Measurements from ENCODE around the gene MAN1B1.
"Not testable (repeated sequence)": the region's sequence is repeated elsewhere in the genome, so short reads cannot be mapped to it uniquely, and the experiment has no call there.

MAN1B1 gene

GRCh38 chr9:137062384-137062783, 24.4 kb upstream of the MAN1B1 start:
- Histone ChIP-seq H3K9me3 (ENCODE audit: insufficient read depth, low read depth, low read length) (peaks cover 2% of the 10 kb centered on the region), H3K4ac (ENCODE audit: low read depth, low read length) (no peak overlapping the region), H3K27ac (ENCODE audit: low read depth, low read length) (no peak overlapping the region), H2AFZ (ENCODE audit: insufficient read depth, low read length, poor library complexity) (no peak overlapping the region), H2BK5ac (ENCODE audit: low read depth, low read length, poor library complexity) (no peak overlapping the region), H3K79me1 (ENCODE audit: low read length) (no peaks in the 10 kb centered on the region), H3K14ac (ENCODE audit: low read length) (no peak overlapping the region), H3K27me3 (ENCODE audit: insufficient read depth, low read length) (no peaks in the 10 kb centered on the region), H3K4me2 (ENCODE audit: low read length) (no peak overlapping the region), H4K91ac (ENCODE audit: low read depth, low read length) (no peak overlapping the region), H4K12ac (ENCODE audit: low read depth, low read length) (no peak overlapping the region), H3K4me1 (ENCODE audit: control insufficient read depth in 1 of 2, insufficient read depth in 2 of 2, low read length in 2 of 2) (no peaks in the 10 kb centered on the region), H2AK5ac (ENCODE audit: low read length) (no peak overlapping the region), H3K23ac (ENCODE audit: low read length) (no peak overlapping the region), H3K9ac (ENCODE audit: low read length) (no peak overlapping the region), H3K79me2 (ENCODE audit: control insufficient read depth, insufficient read depth, low read length, poor library complexity) (no peaks in the 10 kb centered on the region), H3K18ac (ENCODE audit: low read length) (no peak overlapping the region), H3K36me3 (ENCODE audit: control insufficient read depth in 1 of 2, insufficient read depth in 2 of 2, low read length in 2 of 2) (peaks cover 2 to 3% of the 10 kb centered on the region in 2 experiments), H3K4me3 (ENCODE audit: low read depth, low read length) (no peak overlapping the region), H2BK12ac (ENCODE audit: low read length) (no peak overlapping the region), H4K8ac (ENCODE audit: low read depth, low read length) (no peak overlapping the region), H2BK120ac (ENCODE audit: insufficient read depth, low read length, poor library complexity) (no peak overlapping the region)
- DNase-seq = no peak
- no CpG with 5 or more reads among the region's 15 CpGs for WGBS (ENCODE audit: extremely low coverage, insufficient coverage, insufficient read length)

GRCh38 chr9:137062798-137063197, 24.0 kb upstream of the MAN1B1 start:
- not testable (repeated sequence) for H3K14ac ChIP-seq (ENCODE audit: low read length); H2BK120ac ChIP-seq (ENCODE audit: insufficient read depth, low read length, poor library complexity); H3K27ac ChIP-seq (ENCODE audit: low read depth, low read length); H3K36me3 ChIP-seq (ENCODE audit: control insufficient read depth in 1 of 2, insufficient read depth in 2 of 2, low read length in 2 of 2); H3K9me3 ChIP-seq (ENCODE audit: insufficient read depth, low read depth, low read length); H3K79me1 ChIP-seq (ENCODE audit: low read length); H3K4me3 ChIP-seq (ENCODE audit: low read depth, low read length); H4K91ac ChIP-seq (ENCODE audit: low read depth, low read length); H3K79me2 ChIP-seq (ENCODE audit: control insufficient read depth, insufficient read depth, low read length, poor library complexity); H3K4me1 ChIP-seq (ENCODE audit: control insufficient read depth in 1 of 2, insufficient read depth in 2 of 2, low read length in 2 of 2); H2AFZ ChIP-seq (ENCODE audit: insufficient read depth, low read length, poor library complexity); DNase-seq; H2BK5ac ChIP-seq (ENCODE audit: low read depth, low read length, poor library complexity); H4K12ac ChIP-seq (ENCODE audit: low read depth, low read length); H3K9ac ChIP-seq (ENCODE audit: low read length); H4K8ac ChIP-seq (ENCODE audit: low read depth, low read length); H3K4ac ChIP-seq (ENCODE audit: low read depth, low read length); H2BK12ac ChIP-seq (ENCODE audit: low read length); H3K27me3 ChIP-seq (ENCODE audit: insufficient read depth, low read length); H3K18ac ChIP-seq (ENCODE audit: low read length); H3K23ac ChIP-seq (ENCODE audit: low read length); H2AK5ac ChIP-seq (ENCODE audit: low read length); H3K4me2 ChIP-seq (ENCODE audit: low read length)
- no CpG with 5 or more reads among the region's 9 CpGs for WGBS (ENCODE audit: extremely low coverage, insufficient coverage, insufficient read length)

GRCh38 chr9:137063311-137064026, 23.3 kb upstream of the MAN1B1 start:
- Histone ChIP-seq H3K4me2 (ENCODE audit: low read length) (no peak overlapping the region), H2AK5ac (ENCODE audit: low read length) (no peak overlapping the region), H3K18ac (ENCODE audit: low read length) (no peak overlapping the region), H2BK120ac (ENCODE audit: insufficient read depth, low read length, poor library complexity) (no peak overlapping the region), H3K4me3 (ENCODE audit: low read depth, low read length) (no peak overlapping the region), H3K36me3 (ENCODE audit: control insufficient read depth in 1 of 2, insufficient read depth in 2 of 2, low read length in 2 of 2) (peaks cover 2 to 3% of the 10 kb centered on the region in 2 experiments), H3K4ac (ENCODE audit: low read depth, low read length) (no peak overlapping the region), H3K9me3 (ENCODE audit: insufficient read depth, low read depth, low read length) (peaks cover 2% of the 10 kb centered on the region), H3K9ac (ENCODE audit: low read length) (no peak overlapping the region), H4K91ac (ENCODE audit: low read depth, low read length) (no peak overlapping the region), H3K4me1 (ENCODE audit: control insufficient read depth in 1 of 2, insufficient read depth in 2 of 2, low read length in 2 of 2) (no peaks in the 10 kb centered on the region), H3K27ac (ENCODE audit: low read depth, low read length) (no peak overlapping the region), H2AFZ (ENCODE audit: insufficient read depth, low read length, poor library complexity) (no peak overlapping the region), H3K79me2 (ENCODE audit: control insufficient read depth, insufficient read depth, low read length, poor library complexity) (no peaks in the 10 kb centered on the region), H2BK5ac (ENCODE audit: low read depth, low read length, poor library complexity) (no peak overlapping the region), H3K14ac (ENCODE audit: low read length) (no peak overlapping the region), H3K23ac (ENCODE audit: low read length) (no peak overlapping the region), H2BK12ac (ENCODE audit: low read length) (no peak overlapping the region), H3K79me1 (ENCODE audit: low read length) (no peaks in the 10 kb centered on the region), H3K27me3 (ENCODE audit: insufficient read depth, low read length) (no peaks in the 10 kb centered on the region), H4K12ac (ENCODE audit: low read depth, low read length) (no peak overlapping the region), H4K8ac (ENCODE audit: low read depth, low read length) (no peak overlapping the region)
- WGBS (ENCODE audit: extremely low coverage, insufficient coverage, insufficient read length) = no CpG with 5 or more reads among the region's 26 CpGs
- DNase-seq = no peak

- Histone ChIP-seq H2BK5ac (ENCODE audit: low read depth, low read length, poor library complexity) (no peak overlapping the region), H2BK12ac (ENCODE audit: low read length) (no peak overlapping the region), H3K4ac (ENCODE audit: low read depth, low read length) (no peak overlapping the region), H2AFZ (ENCODE audit: insufficient read depth, low read length, poor library complexity) (no peak overlapping the region), H2AK5ac (ENCODE audit: low read length) (no peak overlapping the region), H2BK120ac (ENCODE audit: insufficient read depth, low read length, poor library complexity) (no peak overlapping the region), H3K79me2 (ENCODE audit: control insufficient read depth, insufficient read depth, low read length, poor library complexity) (no peaks in the 10 kb centered on the region), H3K23ac (ENCODE audit: low read length) (no peak overlapping the region), H3K4me1 (ENCODE audit: control insufficient read depth in 1 of 2, insufficient read depth in 2 of 2, low read length in 2 of 2) (peaks cover 1 to 3% of the 10 kb centered on the region in 2 experiments), H3K27me3 (ENCODE audit: insufficient read depth, low read length) (no peaks in the 10 kb centered on the region), H4K91ac (ENCODE audit: low read depth, low read length) (no peak overlapping the region), H3K14ac (ENCODE audit: low read length) (no peak overlapping the region), H3K9me3 (ENCODE audit: insufficient read depth, low read depth, low read length) (peaks cover 2% of the 10 kb centered on the region), H4K8ac (ENCODE audit: low read depth, low read length) (no peak overlapping the region), H4K12ac (ENCODE audit: low read depth, low read length) (no peak overlapping the region), H3K9ac (ENCODE audit: low read length) (no peak overlapping the region), H3K36me3 (ENCODE audit: control insufficient read depth in 1 of 2, insufficient read depth in 2 of 2, low read length in 2 of 2) (peaks cover 2 to 3% of the 10 kb centered on the region in 2 experiments), H3K27ac (ENCODE audit: low read depth, low read length) (no peak overlapping the region), H3K4me3 (ENCODE audit: low read depth, low read length) (no peak overlapping the region), H3K4me2 (ENCODE audit: low read length) (no peak overlapping the region), H3K79me1 (ENCODE audit: low read length) (no peaks in the 10 kb centered on the region), H3K18ac (ENCODE audit: low read length) (no peak overlapping the region)
- DNase-seq = peak in 1 of 2 donors; percentile 74
- WGBS (ENCODE audit: extremely low coverage, insufficient coverage, insufficient read length) = no CpG with 5 or more reads among the region's 55 CpGs
Observed at GRCh38 chr9:137064027-137064879, 22.5 kb upstream of the MAN1B1 start.

Measured in trophoblast cell (in vitro differentiated cells and primary cell).